Large intestine (tissue), 3 donors: Measurements from ENCODE around the gene TARBP1. TPM values are rescaled to one million over a fixed set of nuclear protein-coding genes. Genes with fewer than 3 reads are reported as not detected.

Experiments used
- DNase-seq, 2 donors: peaks; one replicate each; pipeline versions ENCODE4 v3.0.0 to v3.0.0-alpha.2; 2013
- H3K27ac ChIP-seq: one replicate; pipeline ENCODE4 v1.5.1; 2013; ENCODE audit warnings: low read length
- H3K27me3 ChIP-seq: 2 replicates; pipeline ENCODE4 v1.6.1; 2013; ENCODE audit warnings: low read length; ENCODE audit not compliant: control insufficient read depth, insufficient read depth
- H3K36me3 ChIP-seq: 2 replicates; pipeline ENCODE4 v1.6.1; 2013; ENCODE audit warnings: low read length; ENCODE audit not compliant: control insufficient read depth, insufficient read depth
- H3K4me1 ChIP-seq: one replicate; pipeline ENCODE4 v1.6.1; 2013; ENCODE audit warnings: low read length; ENCODE audit not compliant: control insufficient read depth, insufficient read depth
- H3K4me3 ChIP-seq: one replicate; pipeline ENCODE4 v1.5.1; 2013; ENCODE audit warnings: low read length
- H3K9me3 ChIP-seq: one replicate; pipeline ENCODE4 v1.6.1; 2013; ENCODE audit warnings: mild to moderate bottlenecking, low read depth, low read length, moderate library complexity; ENCODE audit not compliant: control insufficient read depth
- WGBS: methylation state at CpG from one replicate; pipeline ENCODE4 v1.1.5; 2013; ENCODE audit warnings: low lambda C conversion rate; ENCODE audit not compliant: insufficient coverage; 5-methylcytosine and 5-hydroxymethylcytosine counted together
- polyA plus RNA-seq: library from polyadenylated mRNA; unstranded; fragments of 120-200 nt; gene quantifications from one replicate; pipeline ENCODE4 v1.2.1, GENCODE V29; 2013

Gene TARBP1
- polyA plus RNA-seq, 1 donor, result 84.4 TPM

- no CpG with 5 or more reads among the region's 1 CpG for WGBS
- no peaks in the 10 kb centered on the region for H3K27me3 ChIP-seq
- no peak for DNase-seq
Observed at GRCh38 chr1:234468580-234468979, 10.4 kb downstream of the TARBP1 start.

GRCh38 chr1:234467821-234468220, 11.2 kb downstream of the TARBP1 start:
- H3K27me3 ChIP-seq, result no peaks in the 10 kb centered on the region
- H3K9me3 ChIP-seq, result no peaks in the 10 kb centered on the region
- H3K27ac ChIP-seq, result no peak overlapping the region
- no peak overlapping the region for H3K4me3 ChIP-seq
- H3K4me1 ChIP-seq, result no peaks in the 10 kb centered on the region
- DNase-seq, result no peak
- peaks cover 32% of the 10 kb centered on the region for H3K36me3 ChIP-seq
- WGBS, result 100% methylated on average over 1 of the region's 6 CpGs

More at GRCh38 chr1:234468580-234468979, 10.4 kb downstream of the TARBP1 start:
- Histone ChIP-seq H3K4me3 (no peak overlapping the region), H3K27ac (no peak overlapping the region), H3K4me1 (no peaks in the 10 kb centered on the region), H3K9me3 (no peaks in the 10 kb centered on the region), H3K36me3 (peaks cover 29% of the 10 kb centered on the region)

- H3K36me3 ChIP-seq, result peaks cover 33% of the 10 kb centered on the region
- H3K27me3 ChIP-seq, result no peaks in the 10 kb centered on the region
- H3K27ac ChIP-seq, result no peak overlapping the region
- 100% methylated on average over 2 of the region's 6 CpGs for WGBS
- no peaks in the 10 kb centered on the region for H3K9me3 ChIP-seq
- no peak for DNase-seq
- H3K4me1 ChIP-seq, result no peaks in the 10 kb centered on the region
- no peak overlapping the region for H3K4me3 ChIP-seq
Observed at GRCh38 chr1:234466945-234467344, 12.0 kb downstream of the TARBP1 start.

GRCh38 chr1:234463749-234464148, 15.2 kb downstream of the TARBP1 start:
- Histone ChIP-seq H3K9me3 (no peaks in the 10 kb centered on the region), H3K36me3 (peaks cover 36% of the 10 kb centered on the region), H3K4me1 (no peaks in the 10 kb centered on the region), H3K27ac (no peak overlapping the region), H3K27me3 (no peaks in the 10 kb centered on the region), H3K4me3 (no peak overlapping the region)
- no peak for DNase-seq

- no peaks in the 10 kb centered on the region for H3K4me1 ChIP-seq
- WGBS, result 100% methylated on average over 3 of the region's 5 CpGs
- no peaks in the 10 kb centered on the region for H3K27me3 ChIP-seq
- H3K4me3 ChIP-seq, result no peak overlapping the region
- no peaks in the 10 kb centered on the region for H3K9me3 ChIP-seq
- peaks cover 29% of the 10 kb centered on the region for H3K36me3 ChIP-seq
- no peak for DNase-seq
- H3K27ac ChIP-seq, result no peak overlapping the region
Observed at GRCh38 chr1:234460652-234461051, 18.3 kb downstream of the TARBP1 start.

- WGBS, result 83% methylated on average over 4 of the region's 6 CpGs
- peaks cover 28% of the 10 kb centered on the region for H3K36me3 ChIP-seq
- DNase-seq, result no peak
- no peaks in the 10 kb centered on the region for H3K9me3 ChIP-seq
- H3K4me1 ChIP-seq, result no peaks in the 10 kb centered on the region
- H3K4me3 ChIP-seq, result no peak overlapping the region
- no peak overlapping the region for H3K27ac ChIP-seq
- no peaks in the 10 kb centered on the region for H3K27me3 ChIP-seq
Observed at GRCh38 chr1:234458352-234459017, 20.5 kb downstream of the TARBP1 start.

- H3K4me1 ChIP-seq, result no peaks in the 10 kb centered on the region
- no peaks in the 10 kb centered on the region for H3K9me3 ChIP-seq
- H3K27me3 ChIP-seq, result no peaks in the 10 kb centered on the region
- no peak overlapping the region for H3K4me3 ChIP-seq
- WGBS, result no CpG with 5 or more reads among the region's 6 CpGs
- H3K36me3 ChIP-seq, result peaks cover 25% of the 10 kb centered on the region
- no peak overlapping the region for H3K27ac ChIP-seq
- no peak for DNase-seq
Observed at GRCh38 chr1:234454926-234455325, 24.1 kb downstream of the TARBP1 start.

- Histone ChIP-seq H3K4me1 (no peaks in the 10 kb centered on the region), H3K27me3 (no peaks in the 10 kb centered on the region), H3K9me3 (no peaks in the 10 kb centered on the region), H3K36me3 (peaks cover 29% of the 10 kb centered on the region), H3K27ac (no peak overlapping the region), H3K4me3 (no peak overlapping the region)
- no peak for DNase-seq
- no CpG with 5 or more reads among the region's 2 CpGs for WGBS
Observed at GRCh38 chr1:234452406-234452965, 26.5 kb downstream of the TARBP1 start.

GRCh38 chr1:234440348-234440747, 38.6 kb downstream of the TARBP1 start:
- Histone ChIP-seq H3K4me1 (no peaks in the 10 kb centered on the region), H3K36me3 (peaks cover 27% of the 10 kb centered on the region), H3K27me3 (no peaks in the 10 kb centered on the region), H3K4me3 (no peak overlapping the region), H3K9me3 (peaks cover 7% of the 10 kb centered on the region), H3K27ac (no peak overlapping the region)
- no peak for DNase-seq
- WGBS, result 100% methylated on average over 1 of the region's 3 CpGs

- H3K4me1 ChIP-seq, result no peaks in the 10 kb centered on the region
- no peaks in the 10 kb centered on the region for H3K27me3 ChIP-seq
- H3K9me3 ChIP-seq, result peaks cover 7% of the 10 kb centered on the region
- H3K4me3 ChIP-seq, result no peak overlapping the region
- H3K27ac ChIP-seq, result no peak overlapping the region
- WGBS, result 90% methylated on average over 4 of the region's 4 CpGs
- no peak for DNase-seq
- peaks cover 25% of the 10 kb centered on the region for H3K36me3 ChIP-seq
Observed at GRCh38 chr1:234438579-234438978, 40.4 kb downstream of the TARBP1 start.
